UCSD-AML1 (cell line): ENCODE measurements around the gene RPEL1.
"Not testable (repeated sequence)": the region's sequence is repeated elsewhere in the genome, so short reads cannot be mapped to it uniquely, and the experiment has no call there.

Experiments used
- DNase-seq: peaks from one replicate; lab custom pipeline; 2025; ENCODE audit not compliant: unreplicated experiment; lab: John Stamatoyannopoulos, UW

RPEL1 gene

DNA sequence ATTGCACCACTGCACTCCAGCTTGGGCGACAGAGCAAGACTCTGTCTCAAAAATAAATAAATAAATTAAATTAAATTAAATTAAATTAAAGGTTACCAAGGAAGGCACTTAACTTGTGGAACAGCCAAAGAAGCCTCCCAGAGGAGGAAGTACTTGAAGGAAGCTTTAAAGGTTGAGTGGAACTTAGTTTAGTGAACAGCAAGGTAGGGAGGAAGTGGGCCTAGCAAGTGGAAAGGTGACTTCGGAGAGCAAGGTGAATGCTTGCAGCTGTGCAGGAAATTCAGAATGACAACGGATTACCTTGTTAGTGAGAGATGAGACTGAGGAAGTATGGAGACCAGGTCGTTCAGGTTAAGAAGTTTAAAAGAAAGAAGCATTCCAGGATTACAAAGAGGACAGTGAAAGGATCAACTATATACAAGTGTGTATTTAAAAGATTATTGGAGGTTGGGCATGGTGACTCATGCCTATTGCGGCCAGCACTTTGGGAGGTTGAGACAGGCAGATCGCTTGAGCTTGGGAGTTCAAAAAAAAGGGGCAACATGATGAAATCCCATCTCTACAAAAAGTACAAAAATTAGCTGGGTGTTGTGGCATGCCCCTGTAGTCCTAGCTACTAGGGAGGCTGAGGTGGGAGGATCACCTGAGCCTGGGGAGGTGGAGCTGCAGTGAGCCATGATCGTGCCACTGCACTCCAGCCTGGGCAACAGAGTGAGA is 12.8 kb upstream of the RPEL1 start:
- no peak for DNase-seq

DNA sequence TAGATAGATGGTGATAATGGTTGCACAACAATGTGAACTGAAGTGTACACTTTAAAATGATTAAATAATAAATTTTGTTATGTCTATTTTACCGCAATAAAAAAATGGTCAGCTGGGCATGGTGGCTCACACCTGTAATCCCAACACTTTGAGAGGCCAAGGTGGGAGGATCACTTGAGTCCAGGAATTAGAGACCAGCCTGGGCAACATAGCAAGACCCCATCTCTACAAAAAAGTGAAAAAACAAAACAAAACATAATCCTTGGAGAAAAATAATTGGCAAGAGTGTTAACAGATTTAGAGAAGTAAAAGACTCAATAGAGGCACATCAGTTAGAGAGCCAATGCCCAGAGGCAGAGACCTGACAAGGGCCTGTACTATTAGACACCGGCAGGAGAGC is 9.9 kb upstream of the RPEL1 start:
- DNase-seq, result no peak

DNA sequence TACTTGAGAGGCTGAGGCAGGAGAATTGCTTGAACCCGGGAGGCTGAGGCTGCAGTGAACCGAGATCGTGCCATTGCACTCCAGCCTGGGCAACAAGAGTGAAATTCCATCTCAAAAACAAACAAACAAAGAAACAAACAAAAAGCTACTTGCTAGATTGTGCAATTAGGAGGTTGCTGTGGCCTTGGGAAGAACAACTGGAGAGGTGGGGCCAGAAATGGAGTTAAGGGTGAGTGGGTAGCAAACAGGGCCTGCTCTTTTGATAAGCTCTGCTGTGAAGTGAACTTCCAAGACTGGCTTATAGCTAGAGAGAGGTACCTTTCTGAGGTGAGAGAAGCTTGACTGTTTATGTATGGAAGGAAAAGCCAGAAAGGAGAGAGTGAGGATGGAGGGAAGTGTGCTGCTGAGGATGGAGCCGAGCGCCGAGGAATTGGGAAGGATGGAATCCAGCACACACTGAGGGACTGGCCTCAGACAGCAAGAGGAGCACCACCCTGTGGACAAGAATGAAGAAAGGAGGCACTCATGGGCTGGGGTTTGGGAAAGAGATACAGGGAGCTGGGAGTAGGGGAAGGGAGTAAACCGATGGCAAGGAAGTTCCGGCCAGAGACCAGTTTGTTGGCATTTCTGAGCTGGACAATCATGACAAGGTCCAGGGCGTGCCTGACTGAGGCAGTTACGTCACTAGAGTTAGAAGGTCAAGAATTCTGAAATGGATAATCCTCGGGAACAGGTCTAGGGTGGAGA is 7.0 kb upstream of the RPEL1 start:
- peak; percentile 21 for DNase-seq

DNA sequence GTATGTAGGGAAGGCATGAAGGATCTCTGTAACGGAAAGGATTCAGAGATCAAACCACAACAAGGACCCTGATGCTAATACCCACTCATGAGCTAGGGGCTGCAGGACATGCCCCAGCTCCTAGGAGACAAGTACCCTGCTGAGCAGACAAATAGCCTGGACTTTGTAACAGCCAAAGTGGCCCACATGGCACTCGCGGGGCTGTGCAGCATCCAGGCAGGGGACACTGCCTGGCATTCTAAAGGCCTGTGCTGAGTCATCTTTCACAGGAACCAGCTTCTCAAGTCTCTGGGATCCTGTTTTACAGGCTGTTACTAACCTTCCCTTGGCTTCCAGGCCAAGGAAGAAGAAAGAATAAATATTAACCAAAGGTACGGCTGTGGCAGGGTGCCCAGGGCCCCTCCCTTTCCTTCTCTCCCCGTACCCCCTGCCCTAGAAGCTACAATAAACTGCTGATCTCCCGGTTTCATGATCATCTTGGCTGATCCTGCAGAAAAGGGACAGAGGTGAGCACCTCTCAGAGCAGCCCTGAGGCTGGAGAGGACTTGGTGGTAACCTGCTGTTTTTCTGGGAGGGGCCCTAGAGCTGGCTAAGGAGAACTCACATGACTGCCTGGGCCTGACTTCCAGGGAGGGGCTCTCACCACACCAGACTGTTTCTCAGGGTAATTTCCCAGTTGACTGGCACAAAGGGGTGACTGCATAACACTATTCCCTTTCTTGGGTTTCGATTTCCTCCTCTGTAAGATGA is 4.2 kb upstream of the RPEL1 start:
- peak; percentile 61 for DNase-seq

- DNase-seq, result peak; percentile 63
These were observed 918 bp upstream of the RPEL1 start for GRCh38 chr10:103244666-103245271.

DNA sequence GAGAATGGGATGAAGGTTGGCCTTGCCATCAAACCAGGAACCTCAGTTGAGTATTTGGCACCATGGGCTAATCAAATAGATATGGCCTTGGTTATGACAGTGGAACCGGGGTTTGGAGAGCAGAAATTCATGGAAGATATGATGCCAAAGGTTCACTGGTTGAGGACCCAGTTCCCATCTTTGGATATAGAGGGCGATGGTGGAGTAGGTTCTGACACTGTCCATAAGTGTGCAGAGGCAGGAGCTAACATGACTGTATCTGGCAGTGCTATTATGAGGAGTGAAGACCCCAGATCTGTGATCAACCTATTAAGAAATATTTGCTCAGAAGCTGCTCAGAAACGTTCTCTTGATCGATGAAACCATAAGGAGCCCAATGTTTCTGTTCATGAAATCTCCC is 637 bp downstream of the RPEL1 start:
- no peak for DNase-seq

DNA sequence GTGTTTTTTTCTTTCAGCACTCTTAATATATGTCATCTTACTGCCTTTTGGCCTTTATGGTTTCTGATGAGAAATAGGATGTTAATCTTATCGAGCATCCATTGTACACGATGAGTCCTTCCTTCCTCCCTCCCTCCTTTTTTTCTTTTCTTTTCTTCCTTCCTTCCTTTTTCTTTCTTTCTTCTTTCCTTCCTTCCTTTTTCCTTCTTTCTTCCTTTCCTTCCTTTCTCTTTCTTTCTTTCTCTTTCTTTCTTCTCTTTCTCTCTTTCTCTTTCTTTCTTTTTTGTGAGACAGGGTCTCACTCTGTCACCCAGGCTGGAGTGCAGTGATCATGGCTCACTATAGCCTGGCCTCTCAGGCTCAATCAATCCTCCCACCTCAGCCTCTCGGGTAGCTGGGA is 8.4 kb downstream of the RPEL1 start:
- DNase-seq, result no peak

GRCh38 chr10:103254538-103255325 is 9.0 kb downstream of the RPEL1 start:
- no peak for DNase-seq

DNA sequence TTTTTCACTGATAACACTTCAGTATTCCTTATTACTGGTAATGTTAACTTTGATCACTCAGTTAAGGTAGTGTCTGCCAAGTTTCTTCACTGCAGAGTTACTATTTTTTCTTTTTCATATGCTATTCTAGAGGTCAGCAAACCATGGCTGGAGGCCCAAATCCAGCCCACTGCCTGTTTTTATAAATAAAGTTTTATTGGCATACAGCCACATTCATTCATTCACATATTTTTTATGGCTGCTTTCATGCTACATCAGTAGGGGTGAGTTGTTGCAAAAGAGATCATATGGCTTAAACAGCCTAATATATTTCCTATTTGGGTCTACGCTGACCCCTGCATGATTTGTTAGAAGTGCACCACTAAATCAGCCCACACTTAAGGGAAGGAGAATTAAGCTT is 10.9 kb downstream of the RPEL1 start:
- no peak for DNase-seq

DNA sequence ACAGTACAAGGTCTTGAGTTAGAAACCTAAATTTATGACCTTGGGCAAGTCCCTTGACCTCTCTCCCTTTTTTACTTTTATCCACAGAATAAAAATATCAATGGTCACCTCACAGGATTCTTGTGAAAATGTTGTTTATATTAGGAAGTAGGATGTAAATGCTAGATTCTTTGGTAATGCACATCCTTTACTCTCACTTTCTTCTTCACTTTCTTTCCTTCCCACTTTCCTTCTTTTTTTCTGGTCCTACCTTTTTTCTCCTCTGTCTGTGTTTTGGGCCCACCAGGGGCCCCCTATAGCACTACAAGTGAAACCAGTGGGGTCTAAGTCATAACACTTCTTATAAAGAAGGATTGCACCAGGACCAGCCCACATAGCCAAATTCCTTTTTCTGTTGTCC is 12.1 kb downstream of the RPEL1 start:
- DNase-seq, result no peak

DNA sequence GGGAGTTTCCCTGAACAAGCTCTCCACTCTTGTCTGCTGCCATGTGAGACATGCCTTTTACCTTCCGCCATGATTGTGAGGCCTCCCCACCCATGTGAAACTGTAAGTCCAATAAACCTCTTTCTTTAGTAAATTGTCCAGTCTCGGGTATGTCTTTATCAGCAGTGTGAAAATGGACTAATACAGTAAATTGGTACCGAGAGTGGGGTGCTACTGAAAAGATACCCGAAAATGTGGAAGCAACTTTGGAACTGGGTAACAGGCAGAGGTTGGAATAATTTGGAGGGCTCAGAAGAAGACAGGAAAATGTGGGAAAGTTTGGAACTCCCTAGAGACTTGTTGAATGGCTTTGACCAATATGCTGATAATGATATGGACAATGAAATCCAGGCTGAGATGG is 13.2 kb downstream of the RPEL1 start:
- not testable (repeated sequence) for DNase-seq

DNA sequence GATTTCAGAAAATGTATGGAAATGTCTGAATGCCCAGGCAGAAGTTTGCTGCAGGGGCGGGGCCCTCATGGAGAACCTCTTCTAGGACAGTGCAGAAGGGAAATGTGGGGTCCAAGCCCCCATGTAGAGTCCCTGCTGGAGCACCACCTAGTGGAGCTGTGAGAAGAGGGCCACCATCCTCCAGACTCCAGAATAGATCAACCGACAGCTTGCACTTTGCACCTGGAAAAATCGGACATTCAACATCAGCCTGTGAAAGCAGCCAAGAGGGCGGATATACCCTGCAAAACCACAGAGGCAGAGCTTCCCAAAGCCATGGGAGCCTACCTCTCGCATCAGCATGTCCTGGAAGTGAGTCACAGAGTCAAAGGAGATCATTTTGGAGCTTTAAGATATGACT is 14.3 kb downstream of the RPEL1 start:
- DNase-seq, result no peak

GRCh38 chr10:103262229-103262628 is 16.5 kb downstream of the RPEL1 start:
- no peak for DNase-seq

GRCh38 chr10:103265717-103266329 is 20.1 kb downstream of the RPEL1 start:
- DNase-seq, result peak; percentile 30

- DNase-seq, result no peak
These were observed 27.4 kb downstream of the RPEL1 start for GRCh38 chr10:103273041-103273441.

- DNase-seq, result no peak
These were observed 30.7 kb downstream of the RPEL1 start for GRCh38 chr10:103276251-103276895.

- no peak for DNase-seq
These were observed 31.4 kb downstream of the RPEL1 start, which contains the start of gene INA for GRCh38 chr10:103276896-103277712. INA (plus strand) TSS chr10:103277138; CDS start chr10:103277212, 74 bp downstream.

DNA sequence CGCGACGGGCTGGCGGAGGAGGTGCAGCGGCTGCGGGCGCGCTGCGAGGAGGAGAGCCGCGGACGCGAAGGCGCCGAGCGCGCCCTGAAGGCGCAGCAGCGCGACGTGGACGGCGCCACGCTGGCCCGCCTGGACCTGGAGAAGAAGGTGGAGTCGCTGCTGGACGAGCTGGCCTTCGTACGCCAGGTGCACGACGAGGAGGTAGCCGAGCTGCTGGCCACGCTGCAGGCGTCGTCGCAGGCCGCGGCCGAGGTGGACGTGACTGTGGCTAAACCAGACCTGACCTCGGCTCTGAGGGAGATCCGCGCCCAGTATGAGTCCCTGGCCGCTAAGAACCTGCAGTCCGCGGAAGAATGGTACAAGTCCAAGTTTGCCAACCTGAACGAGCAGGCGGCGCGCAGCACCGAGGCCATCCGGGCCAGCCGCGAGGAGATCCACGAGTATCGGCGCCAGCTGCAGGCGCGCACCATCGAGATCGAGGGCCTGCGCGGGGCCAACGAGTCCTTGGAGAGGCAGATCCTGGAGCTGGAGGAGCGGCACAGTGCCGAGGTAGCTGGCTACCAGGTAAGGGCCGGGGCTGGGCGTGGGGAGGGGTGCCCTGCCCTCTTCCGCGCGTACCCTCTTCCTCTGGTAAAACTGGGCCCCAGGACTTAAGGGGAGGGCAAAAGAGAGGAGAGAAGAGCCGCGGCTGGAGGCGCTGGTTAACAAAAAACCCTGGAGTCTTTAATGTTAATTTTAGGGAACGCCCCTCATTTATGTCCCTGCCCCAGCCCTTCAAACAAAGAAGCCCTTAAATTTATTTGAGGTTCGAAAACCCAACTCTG is 32.2 kb downstream of the RPEL1 start:
- no peak for DNase-seq
